GM12892 (cell line): ENCODE measurements around the gene RLN1.

ENCODE experiments used
- POLR2A ChIP-seq: IDR thresholded peaks from 2 replicates; pipeline ENCODE4 v1.6.1; 2011; ENCODE audit warnings: low read depth, low read length, control low read depth
- POLR2AphosphoS5 ChIP-seq: IDR thresholded peaks from 2 replicates; pipeline ENCODE4 v1.6.1; 2011; ENCODE audit warnings: low read depth, low read length, control low read depth

DNA sequence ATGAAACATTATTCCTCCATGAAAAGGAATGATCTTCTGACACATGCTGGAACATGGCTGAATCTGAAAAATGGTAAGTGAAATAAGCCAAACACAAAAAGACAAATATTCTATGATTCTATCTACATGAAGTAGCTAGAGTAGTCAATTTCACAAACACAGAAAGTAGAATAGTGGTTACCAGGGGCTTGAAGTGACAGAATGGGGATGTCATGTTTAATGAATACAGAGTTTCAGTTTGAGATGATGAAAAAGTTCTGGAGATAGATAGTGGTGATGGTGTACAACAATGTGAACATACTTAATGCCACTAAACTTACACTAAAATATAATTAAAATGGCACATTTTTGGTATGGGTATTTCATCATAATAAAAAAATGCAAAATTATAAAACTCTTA lies 53.4 kb downstream of the RLN1 start:
- TF ChIP-seq POLR2A (no peak), POLR2AphosphoS5 (no peak)
